Effector memory CD4-positive, alpha-beta T cell (primary cell): ENCODE results near the gene SORCS1.

Experiments
- DNase-seq, 3 donors: peaks; one replicate each; pipeline ENCODE4 v3.0.0-alpha.2; 2020
- H3K27ac ChIP-seq: 2 replicates; pipeline ENCODE4 v1.7.0; 2013; ENCODE audit warnings: mild to moderate bottlenecking, low read length, moderate library complexity; ENCODE audit not compliant: insufficient read depth, poor library complexity, severe bottlenecking
- H3K27me3 ChIP-seq: replicated peaks from 2 replicates; pipeline ENCODE4 v1.7.0; 2013; ENCODE audit warnings: mild to moderate bottlenecking, low read length; ENCODE audit not compliant: insufficient read depth, control insufficient read depth, poor library complexity, severe bottlenecking
- H3K36me3 ChIP-seq: 2 replicates; pipeline ENCODE4 v1.7.0; 2013; ENCODE audit warnings: mild to moderate bottlenecking, low read length, moderate library complexity; ENCODE audit not compliant: control insufficient read depth, insufficient read depth
- H3K4me1 ChIP-seq: 2 replicates; pipeline ENCODE4 v1.7.0; 2013; ENCODE audit warnings: low read length, mild to moderate bottlenecking; ENCODE audit not compliant: control insufficient read depth, insufficient read depth, poor library complexity, severe bottlenecking
- H3K4me3 ChIP-seq: 2 replicates; pipeline ENCODE4 v1.7.0; 2013; ENCODE audit warnings: low read length, low read depth, mild to moderate bottlenecking; ENCODE audit not compliant: insufficient read depth, poor library complexity, severe bottlenecking
- H3K9me3 ChIP-seq: 2 replicates; pipeline ENCODE4 v1.7.0; 2013; ENCODE audit warnings: mild to moderate bottlenecking, low read length, moderate library complexity; ENCODE audit not compliant: control insufficient read depth

SORCS1 gene

DNA sequence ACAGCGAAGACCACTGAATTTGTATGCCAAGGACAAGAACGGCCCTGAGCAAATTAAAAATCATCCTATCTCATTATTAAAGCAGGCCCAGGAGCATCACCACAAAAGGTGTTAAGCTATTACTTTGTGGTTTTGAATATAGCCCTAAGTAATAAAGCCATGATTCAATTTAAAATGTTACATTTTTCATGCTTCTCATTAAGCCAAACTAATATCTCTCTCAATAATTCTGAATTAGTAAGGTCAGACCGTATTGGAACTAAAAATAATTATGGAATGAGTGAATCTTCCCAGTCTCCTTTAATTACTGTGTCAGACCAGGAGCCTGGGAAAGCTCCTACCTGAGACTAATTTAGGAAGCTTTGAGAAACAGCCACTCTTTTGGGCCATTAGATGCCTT lies 162.4 kb downstream of the SORCS1 start:
- no peak for DNase-seq
- no peaks in the 10 kb centered on the region for H3K27me3 ChIP-seq

GRCh38 chr10:106999118-106999707 lies 165.3 kb downstream of the SORCS1 start:
- no peaks in the 10 kb centered on the region for H3K9me3 ChIP-seq
- no peak overlapping the region for H3K27ac ChIP-seq
- no peak overlapping the region for H3K4me3 ChIP-seq
- no peaks in the 10 kb centered on the region for H3K4me1 ChIP-seq
- DNase-seq: no peak
- H3K36me3 ChIP-seq: no peaks in the 10 kb centered on the region
- H3K27me3 ChIP-seq: no peaks in the 10 kb centered on the region

More for the DNA sequence above, 162.4 kb downstream of the SORCS1 start:
- H3K4me1 ChIP-seq: no peaks in the 10 kb centered on the region
- H3K4me3 ChIP-seq: no peak overlapping the region
- H3K9me3 ChIP-seq: no peaks in the 10 kb centered on the region
- H3K36me3 ChIP-seq: no peaks in the 10 kb centered on the region
- no peak overlapping the region for H3K27ac ChIP-seq

GRCh38 chr10:106997721-106998120 lies 166.8 kb downstream of the SORCS1 start:
- Histone ChIP-seq H3K4me3 (no peak overlapping the region), H3K9me3 (no peaks in the 10 kb centered on the region), H3K27ac (no peak overlapping the region), H3K27me3 (no peaks in the 10 kb centered on the region), H3K36me3 (no peaks in the 10 kb centered on the region), H3K4me1 (no peaks in the 10 kb centered on the region)
- DNase-seq: no peak

- Histone ChIP-seq H3K4me3 (no peak overlapping the region), H3K36me3 (no peaks in the 10 kb centered on the region), H3K9me3 (no peaks in the 10 kb centered on the region), H3K4me1 (no peaks in the 10 kb centered on the region), H3K27me3 (no peaks in the 10 kb centered on the region), H3K27ac (no peak overlapping the region)
- no peak for DNase-seq
Measured at GRCh38 chr10:106996510-106996909, 168.0 kb downstream of the SORCS1 start.

- Histone ChIP-seq H3K9me3 (no peaks in the 10 kb centered on the region), H3K4me1 (no peaks in the 10 kb centered on the region), H3K27ac (no peak overlapping the region), H3K36me3 (no peaks in the 10 kb centered on the region), H3K4me3 (no peak overlapping the region), H3K27me3 (no peaks in the 10 kb centered on the region)
- DNase-seq: no peak
Measured at GRCh38 chr10:106992055-106992454, 172.5 kb downstream of the SORCS1 start.

DNA sequence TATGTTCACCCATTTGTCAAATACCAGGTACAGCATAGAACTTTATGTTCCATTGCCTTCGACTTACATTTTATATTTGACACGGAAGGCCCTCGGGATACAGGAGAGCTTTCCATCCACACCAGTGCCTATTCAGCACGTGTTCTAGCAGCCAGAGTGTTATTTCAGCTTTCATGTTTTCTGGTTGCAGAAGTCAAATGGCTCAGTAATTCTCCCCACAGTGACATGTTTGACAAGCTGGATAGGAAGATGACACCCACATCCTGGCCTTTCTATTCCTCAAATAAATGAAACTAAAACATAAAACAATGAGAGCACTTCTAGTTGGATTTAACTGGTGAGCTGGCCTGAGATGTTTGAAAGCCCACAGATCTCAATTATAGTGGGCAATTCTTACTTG lies 173.4 kb downstream of the SORCS1 start:
- no peaks in the 10 kb centered on the region for H3K4me1 ChIP-seq
- no peaks in the 10 kb centered on the region for H3K27me3 ChIP-seq
- H3K9me3 ChIP-seq: no peaks in the 10 kb centered on the region
- H3K27ac ChIP-seq: no peak overlapping the region
- no peak for DNase-seq
- H3K36me3 ChIP-seq: no peaks in the 10 kb centered on the region
- no peak overlapping the region for H3K4me3 ChIP-seq

- Histone ChIP-seq H3K27me3 (no peaks in the 10 kb centered on the region), H3K4me3 (no peak overlapping the region), H3K36me3 (no peaks in the 10 kb centered on the region), H3K27ac (no peak overlapping the region), H3K4me1 (no peaks in the 10 kb centered on the region), H3K9me3 (no peaks in the 10 kb centered on the region)
- no peak for DNase-seq
Measured at GRCh38 chr10:106987362-106987761, 177.1 kb downstream of the SORCS1 start.

DNA sequence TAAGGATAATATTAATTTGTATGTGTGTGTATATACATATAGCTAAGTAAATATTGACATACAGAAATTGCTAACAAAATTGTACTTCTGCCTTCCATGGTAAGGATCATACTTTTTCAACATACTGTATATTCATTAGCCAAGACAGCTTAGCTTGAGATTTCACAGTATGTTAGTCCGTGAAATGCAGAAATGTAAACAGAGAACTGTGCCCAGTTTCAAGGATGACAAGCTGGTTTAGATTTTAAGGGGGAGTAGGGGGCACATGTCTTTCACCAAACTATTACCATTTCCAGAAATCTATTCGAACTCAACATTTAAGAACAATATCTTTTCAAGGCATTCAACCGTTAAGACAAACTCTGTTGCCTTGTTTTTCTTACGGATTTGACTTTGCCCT lies 182.2 kb downstream of the SORCS1 start:
- no peaks in the 10 kb centered on the region for H3K4me1 ChIP-seq
- no peak for DNase-seq

DNA sequence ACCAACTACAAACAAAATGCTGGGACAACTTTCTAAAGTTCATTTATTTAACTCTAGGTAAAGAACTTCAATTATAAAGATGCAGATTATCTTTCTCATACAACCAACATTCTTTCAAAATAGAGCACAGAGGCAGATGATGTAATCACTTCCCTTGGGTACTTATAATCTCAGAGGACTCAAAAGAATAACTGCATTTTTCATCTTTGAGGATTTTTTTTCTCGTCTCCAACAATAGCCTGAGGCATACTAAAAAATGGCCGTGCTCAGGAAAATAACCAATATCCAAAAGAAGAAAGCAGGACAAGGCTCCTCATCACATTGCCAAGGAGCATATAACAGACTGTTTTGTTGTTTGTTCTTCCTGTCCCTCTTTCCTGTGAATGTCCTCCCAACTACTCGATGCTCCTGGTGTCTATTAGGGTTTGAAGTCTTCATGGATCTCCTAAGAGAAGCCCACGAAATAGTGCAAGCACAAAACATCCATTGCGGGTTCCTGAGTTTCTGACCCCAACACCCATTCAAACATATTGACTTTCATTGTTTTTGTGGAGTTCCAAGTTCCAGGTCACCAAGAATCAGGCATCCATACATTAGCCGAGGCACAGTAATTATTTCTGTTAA lies 182.9 kb downstream of the SORCS1 start:
- Histone ChIP-seq H3K27ac (no peak overlapping the region), H3K4me1 (no peaks in the 10 kb centered on the region), H3K4me3 (no peak overlapping the region), H3K27me3 (no peaks in the 10 kb centered on the region), H3K36me3 (no peaks in the 10 kb centered on the region), H3K9me3 (no peaks in the 10 kb centered on the region)
- no peak for DNase-seq

More for the DNA sequence above, 182.2 kb downstream of the SORCS1 start:
- Histone ChIP-seq H3K27ac (no peak overlapping the region), H3K9me3 (no peaks in the 10 kb centered on the region), H3K36me3 (no peaks in the 10 kb centered on the region), H3K4me3 (no peak overlapping the region), H3K27me3 (no peaks in the 10 kb centered on the region)

- Histone ChIP-seq H3K4me3 (no peak overlapping the region), H3K27ac (no peak overlapping the region), H3K27me3 (no peaks in the 10 kb centered on the region), H3K9me3 (no peaks in the 10 kb centered on the region), H3K36me3 (no peaks in the 10 kb centered on the region), H3K4me1 (no peaks in the 10 kb centered on the region)
- no peak for DNase-seq
Measured at GRCh38 chr10:106980495-106981451, 183.7 kb downstream of the SORCS1 start.
